ENCODE data around the gene NID1.
"Not testable (repeated sequence)": the region's sequence is repeated elsewhere in the genome, so short reads cannot be mapped to it uniquely, and the experiment has no call there.

NID1 gene

DNA sequence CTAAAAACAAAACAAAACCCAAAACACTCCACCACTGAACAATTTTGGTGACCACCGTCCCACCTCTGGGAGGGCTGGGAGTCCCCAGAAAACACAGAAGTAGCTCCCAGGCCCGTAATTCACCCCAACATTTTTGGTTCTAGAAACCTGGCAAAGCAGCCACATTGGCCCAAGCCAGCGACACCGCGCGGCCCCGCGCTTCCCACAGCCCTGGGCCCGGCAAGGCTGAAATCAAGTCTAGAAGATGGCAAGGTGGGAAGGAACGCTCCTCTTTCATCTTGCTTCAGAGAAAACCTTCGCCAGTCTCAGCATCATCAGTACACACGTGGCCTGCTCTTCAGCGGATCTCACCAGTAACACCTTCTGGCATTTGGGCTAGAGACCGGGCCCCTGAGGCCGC is 35.9 kb upstream of the NID1 start:
- TF ChIP-seq, protein P1, sequence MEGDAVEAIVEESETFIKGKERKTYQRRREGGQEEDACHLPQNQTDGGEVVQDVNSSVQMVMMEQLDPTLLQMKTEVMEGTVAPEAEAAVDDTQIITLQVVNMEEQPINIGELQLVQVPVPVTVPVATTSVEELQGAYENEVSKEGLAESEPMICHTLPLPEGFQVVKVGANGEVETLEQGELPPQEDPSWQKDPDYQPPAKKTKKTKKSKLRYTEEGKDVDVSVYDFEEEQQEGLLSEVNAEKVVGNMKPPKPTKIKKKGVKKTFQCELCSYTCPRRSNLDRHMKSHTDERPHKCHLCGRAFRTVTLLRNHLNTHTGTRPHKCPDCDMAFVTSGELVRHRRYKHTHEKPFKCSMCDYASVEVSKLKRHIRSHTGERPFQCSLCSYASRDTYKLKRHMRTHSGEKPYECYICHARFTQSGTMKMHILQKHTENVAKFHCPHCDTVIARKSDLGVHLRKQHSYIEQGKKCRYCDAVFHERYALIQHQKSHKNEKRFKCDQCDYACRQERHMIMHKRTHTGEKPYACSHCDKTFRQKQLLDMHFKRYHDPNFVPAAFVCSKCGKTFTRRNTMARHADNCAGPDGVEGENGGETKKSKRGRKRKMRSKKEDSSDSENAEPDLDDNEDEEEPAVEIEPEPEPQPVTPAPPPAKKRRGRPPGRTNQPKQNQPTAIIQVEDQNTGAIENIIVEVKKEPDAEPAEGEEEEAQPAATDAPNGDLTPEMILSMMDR (IDR thresholded peaks at IDR 0.05; ENCODE audit: low read depth, low read length, missing control alignments) = no peak
- DNase-seq (ENCODE audit: extremely low read depth, low read depth) = no peak
- no peak overlapping the region for H3K4me3 ChIP-seq (replicated peaks; ENCODE audit: low read depth, low read length)

DNA sequence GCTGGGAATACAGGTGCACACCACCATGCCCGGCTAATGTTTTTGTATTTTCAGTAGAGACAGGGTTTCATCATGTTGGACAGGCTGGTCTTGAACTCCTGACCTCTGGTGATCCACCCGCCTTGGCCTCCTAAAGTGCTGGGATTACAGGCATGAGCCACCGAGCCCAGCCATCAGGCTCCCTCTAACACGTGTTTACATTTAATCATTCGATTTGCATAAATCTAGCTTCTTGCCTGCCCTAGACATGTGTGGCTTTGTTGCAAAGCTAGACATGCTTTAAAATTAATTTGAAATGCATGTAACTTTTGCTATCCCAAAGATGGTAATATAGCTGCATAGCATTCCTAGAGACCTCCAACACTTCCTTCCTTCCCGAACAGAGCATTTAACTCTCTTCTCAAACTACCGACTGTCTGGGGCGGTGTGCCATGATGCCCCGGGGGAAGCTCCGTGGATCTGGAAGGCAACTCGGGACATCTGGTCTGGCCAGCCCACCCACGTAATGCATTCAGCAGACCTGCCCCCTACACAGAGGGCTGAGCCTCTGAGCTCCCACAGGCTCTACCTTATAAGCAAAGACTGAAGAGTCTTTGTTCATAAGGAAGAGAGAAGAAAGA is 34.6 kb upstream of the NID1 start:
- TF ChIP-seq, protein P1 (IDR thresholded peaks at IDR 0.05; ENCODE audit: low read depth, low read length, missing control alignments) = no peak
- peak; percentile 35 for DNase-seq (ENCODE audit: extremely low read depth, low read depth)
- no peak overlapping the region for H3K4me3 ChIP-seq (replicated peaks; ENCODE audit: low read depth, low read length)

GRCh38 chr1:236098267-236098666 is 33.4 kb upstream of the NID1 start:
- TF ChIP-seq, protein P1 (IDR thresholded peaks at IDR 0.05; ENCODE audit: low read depth, low read length, missing control alignments) = no peak
- no peak overlapping the region for H3K4me3 ChIP-seq (replicated peaks; ENCODE audit: low read depth, low read length)

DNA sequence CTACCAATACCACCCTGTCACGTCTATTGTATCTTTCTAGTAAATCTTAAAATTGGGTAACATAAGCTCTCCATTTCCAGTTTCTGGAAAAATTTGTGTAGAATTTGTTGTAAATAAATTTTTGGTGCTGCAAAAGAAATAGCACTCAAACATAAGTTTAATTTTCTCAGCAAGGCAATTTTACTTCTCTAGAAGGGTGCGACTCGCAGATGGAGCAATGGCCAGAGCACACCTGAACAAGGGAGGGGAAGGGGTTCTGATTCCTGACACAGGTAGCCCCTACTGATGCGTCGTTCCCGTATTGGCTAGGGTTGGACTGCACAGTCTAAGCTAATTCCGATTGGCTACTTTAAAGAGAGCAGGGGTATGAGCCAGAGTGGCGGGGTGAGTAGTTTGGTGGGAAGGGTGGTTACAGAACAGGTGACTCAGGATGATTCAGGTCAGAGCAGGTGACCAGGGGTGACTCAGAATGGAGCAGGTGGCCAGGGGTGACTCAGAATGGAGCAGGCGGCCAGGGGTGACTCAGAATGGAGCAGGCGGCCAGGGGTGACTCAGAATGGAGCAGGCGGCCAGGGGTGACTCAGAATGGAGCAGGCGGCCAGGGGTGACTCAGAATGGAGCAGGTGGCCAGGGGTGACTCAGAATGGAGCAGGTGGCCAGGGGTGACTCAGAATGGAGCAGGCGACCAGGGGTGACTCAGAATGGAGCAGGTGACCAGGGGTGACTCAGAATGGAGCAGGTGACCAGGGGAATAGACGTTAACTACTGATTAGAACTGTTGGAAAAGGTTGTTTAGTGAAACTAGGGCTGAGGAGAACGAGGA is 32.0 kb upstream of the NID1 start:
- DNase-seq (ENCODE audit: extremely low read depth, low read depth) = peak; percentile 78
- H3K4me3 ChIP-seq (replicated peaks; ENCODE audit: low read depth, low read length) = not testable (repeated sequence)

More at GRCh38 chr1:236098267-236098666, 33.4 kb upstream of the NID1 start:
- DNase-seq (ENCODE audit: extremely low read depth, low read depth) = no peak

GRCh38 chr1:236095705-236096520 is 31.0 kb upstream of the NID1 start:
- TF ChIP-seq, protein P1 (IDR thresholded peaks at IDR 0.05; ENCODE audit: low read depth, low read length, missing control alignments) = no peak
- DNase-seq (ENCODE audit: extremely low read depth, low read depth) = no peak
- no peak overlapping the region for H3K4me3 ChIP-seq (replicated peaks; ENCODE audit: low read depth, low read length)

DNA sequence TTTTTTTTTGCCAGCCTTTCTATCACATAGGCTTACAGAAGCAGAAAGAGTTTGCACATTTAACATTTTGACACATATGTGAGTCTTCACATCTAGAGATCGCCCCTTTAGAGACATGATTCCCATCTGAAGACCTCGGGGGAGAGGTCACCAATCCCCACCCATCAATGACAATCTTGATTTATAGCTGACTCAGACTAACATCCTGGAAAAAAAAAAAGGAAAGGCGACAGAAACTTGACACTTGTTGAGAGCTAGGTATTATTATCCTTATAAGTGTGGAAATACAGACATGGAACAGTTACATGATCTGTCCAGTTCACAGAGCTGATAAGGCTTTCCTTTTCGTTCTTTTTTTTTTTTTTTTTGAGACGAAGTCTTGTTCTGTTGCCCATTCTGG is 28.0 kb upstream of the NID1 start:
- H3K4me3 ChIP-seq (replicated peaks; ENCODE audit: low read depth, low read length) = no peak overlapping the region
- TF ChIP-seq, protein P1 (IDR thresholded peaks at IDR 0.05; ENCODE audit: low read depth, low read length, missing control alignments) = no peak
- no peak for DNase-seq (ENCODE audit: extremely low read depth, low read depth)

DNA sequence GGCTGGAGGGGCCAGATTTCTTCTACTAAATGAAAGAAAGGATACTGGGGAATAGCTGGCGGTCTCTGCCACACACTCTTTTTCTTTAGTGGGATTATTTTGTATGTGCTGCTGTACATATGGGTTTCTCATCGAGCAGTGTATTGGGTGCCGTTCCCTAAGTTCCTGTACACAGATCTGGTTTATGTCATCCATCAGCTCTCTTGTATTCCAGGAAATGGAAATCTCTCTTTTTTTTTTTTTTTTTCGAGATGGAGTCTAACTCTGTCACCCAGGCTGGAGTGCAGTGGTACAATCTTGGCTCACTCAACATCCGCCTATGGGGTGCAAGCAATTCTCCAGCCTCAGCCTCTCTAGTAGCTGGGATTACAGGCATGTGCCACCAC is 27.0 kb upstream of the NID1 start:
- TF ChIP-seq, protein P1 (IDR thresholded peaks at IDR 0.05; ENCODE audit: low read depth, low read length, missing control alignments) = no peak
- DNase-seq (ENCODE audit: extremely low read depth, low read depth) = no peak
- no peak overlapping the region for H3K4me3 ChIP-seq (replicated peaks; ENCODE audit: low read depth, low read length)
